ENCODE results near the gene KRT16.
"Not testable (repeated sequence)": the region's sequence is repeated elsewhere in the genome, so short reads cannot be mapped to it uniquely, and the experiment has no call there.

The KRT16 gene

DNA sequence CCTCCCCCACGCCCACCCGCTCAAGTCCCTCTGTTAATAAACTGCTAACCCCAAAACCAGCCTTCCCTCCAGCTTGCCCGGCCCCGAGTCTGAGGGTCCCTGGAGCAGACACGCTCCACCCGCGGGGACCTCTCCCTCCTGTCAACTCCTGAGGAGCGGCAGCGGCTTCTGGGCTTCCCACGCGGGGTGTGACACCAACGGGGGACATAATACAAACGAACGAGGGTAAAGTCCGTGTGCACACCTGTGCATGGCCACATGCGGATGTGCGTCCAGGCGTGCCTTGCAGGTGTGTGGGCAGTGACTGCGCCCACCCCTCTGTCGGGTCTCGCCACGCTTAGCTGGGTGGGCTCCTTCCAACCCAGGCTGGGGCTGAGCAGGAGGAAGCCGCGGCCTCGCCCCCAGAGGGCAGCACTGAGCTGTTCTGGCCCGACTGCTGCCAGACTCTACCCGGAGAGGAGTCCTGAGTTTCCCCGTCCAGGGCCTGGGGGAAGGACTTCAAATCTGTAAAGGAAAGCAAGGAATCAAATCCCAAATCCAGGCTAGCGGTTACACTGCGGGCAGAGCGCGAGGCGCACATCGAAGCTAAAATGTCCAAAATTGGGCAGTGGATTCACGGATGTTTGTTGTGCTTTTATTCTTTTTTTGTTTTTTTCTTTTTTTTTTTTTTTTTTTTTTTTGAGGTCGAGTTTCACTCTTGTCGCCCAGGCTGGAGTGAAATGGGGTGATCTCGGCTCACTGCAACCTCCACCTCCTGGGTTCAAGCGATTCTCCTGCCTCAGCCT is 36.0 kb upstream of the KRT16 start:
- in situ Hi-C loops (cut with MboI; ENCODE audit: low sequenced_read_pairs), result no loop called here

DNA sequence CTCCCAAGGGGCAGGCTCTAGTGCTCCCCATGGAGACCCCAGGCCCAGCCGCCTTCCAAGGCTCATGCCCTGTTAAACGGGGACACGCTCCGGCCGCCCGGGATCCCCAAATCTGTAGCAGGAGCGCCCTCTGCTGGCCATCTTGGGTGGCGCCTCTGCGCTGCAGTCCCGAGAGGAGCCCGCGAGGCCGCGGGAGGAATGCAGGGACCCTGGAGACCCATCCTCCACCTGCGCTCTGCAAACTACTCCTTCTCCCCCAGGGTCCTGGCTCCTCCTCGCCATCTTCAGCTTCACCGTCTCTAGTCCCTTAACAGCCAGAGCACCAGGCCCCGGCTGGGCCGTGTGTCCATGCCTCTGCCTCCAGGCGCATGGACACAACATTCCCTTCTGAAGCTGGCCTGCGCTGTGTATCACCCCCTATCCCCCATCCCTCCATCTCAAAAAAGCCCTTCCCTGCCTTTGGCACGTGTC is 35.4 kb upstream of the KRT16 start:
- in situ Hi-C loops (cut with MboI; ENCODE audit: low sequenced_read_pairs), result no loop called here

DNA sequence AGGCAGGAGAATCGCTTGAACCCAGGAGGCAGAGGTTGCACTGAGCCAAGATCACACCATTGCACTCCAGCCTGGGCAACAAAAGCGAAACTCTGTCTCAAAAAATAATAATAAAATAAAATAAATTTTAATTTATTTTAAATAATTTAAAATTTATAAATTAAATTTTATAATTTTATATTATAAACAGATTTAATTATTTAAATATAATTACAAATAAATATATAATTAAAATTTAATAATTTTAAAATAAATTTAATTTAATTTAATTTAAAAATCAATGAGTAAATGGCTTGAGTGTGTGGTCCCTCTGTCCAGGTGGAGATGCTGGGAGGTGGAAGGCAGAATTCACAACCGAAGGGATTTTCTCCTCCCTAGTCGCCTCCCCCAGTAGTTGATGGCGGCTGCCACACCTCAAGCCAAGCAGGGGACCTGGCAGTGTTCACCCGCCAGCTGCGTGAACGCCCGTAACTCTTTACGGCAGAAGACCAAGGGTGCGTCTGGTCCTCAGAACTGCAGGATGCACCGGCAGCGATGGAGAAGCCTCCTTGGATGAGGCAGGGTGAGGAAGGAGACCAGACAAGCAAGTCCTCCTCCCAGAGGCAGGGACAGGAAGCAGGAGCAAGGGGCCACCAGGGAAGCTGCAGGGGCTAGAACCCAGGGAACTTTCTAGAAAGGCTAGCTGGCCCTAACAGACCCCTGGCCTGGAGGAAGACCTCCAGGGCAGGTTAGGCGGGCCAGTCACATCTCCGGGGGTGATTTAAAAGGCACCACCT is 34.7 kb upstream of the KRT16 start:
- in situ Hi-C loops (cut with MboI; ENCODE audit: low sequenced_read_pairs), result no loop called here

DNA sequence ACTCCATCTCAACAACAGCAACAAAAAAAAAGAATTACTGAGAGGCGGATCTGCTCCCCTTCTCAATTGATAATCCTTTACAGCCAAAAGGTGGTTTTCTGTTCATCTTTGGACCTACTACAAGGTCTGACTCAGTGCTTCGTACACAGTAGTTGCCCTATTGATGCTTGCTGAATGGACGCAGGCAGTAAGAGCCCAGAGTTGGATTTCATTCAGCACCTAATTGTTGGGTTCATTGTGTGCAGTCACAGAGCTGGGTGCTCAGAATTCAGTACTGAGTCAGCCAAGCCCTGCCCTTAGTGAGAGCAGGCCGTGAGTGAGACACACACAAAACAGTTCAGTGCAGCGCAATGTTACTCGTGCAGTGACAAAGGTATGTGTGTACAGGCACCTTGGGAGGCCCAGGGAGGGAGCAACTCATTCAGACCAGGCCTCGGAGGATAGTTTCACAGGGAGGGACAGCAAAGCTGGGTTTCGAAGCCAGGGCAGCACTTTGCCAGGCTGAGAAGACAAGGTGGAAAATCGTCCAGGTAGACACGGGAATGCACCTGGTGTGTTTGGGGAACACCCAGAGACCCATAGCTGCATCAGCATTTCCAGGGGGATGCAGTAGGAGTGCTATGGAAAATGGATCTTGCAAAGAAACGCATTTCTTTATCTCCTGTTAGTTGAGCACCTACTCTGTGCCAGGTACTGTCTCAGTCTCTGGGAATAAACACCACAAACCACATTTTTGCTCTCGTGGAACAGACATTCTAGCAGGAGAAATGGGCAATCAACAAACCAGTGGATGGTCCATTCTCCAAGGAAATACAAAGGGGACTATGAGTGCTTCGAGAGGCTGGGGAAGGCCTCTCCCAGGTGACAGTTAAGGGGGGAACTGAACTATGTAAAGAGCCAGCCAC is 29.9 kb upstream of the KRT16 start:
- in situ Hi-C loops (cut with MboI; ENCODE audit: low sequenced_read_pairs), result no loop called here

DNA sequence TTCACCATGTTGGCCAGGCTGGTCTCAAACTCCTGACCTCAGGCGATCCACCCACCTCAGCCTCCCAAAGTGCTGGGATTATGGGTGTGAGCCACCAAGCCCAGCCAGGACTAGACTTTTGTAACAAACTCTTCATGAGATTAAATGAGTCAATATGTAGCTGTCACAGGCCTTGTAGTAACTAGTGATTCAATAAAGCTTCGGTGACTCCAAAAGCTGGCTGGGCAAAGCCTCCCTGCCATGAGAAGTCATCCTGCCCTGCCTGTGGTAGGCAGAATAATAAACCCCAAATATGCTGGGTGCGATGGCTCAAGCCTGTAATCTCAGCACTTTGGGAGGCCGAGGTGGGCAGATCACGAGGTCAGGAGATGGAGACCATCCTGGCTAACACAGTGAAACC is 28.0 kb upstream of the KRT16 start:
- in situ Hi-C loops (cut with MboI; ENCODE audit: low sequenced_read_pairs), result not testable (repeated sequence)

DNA sequence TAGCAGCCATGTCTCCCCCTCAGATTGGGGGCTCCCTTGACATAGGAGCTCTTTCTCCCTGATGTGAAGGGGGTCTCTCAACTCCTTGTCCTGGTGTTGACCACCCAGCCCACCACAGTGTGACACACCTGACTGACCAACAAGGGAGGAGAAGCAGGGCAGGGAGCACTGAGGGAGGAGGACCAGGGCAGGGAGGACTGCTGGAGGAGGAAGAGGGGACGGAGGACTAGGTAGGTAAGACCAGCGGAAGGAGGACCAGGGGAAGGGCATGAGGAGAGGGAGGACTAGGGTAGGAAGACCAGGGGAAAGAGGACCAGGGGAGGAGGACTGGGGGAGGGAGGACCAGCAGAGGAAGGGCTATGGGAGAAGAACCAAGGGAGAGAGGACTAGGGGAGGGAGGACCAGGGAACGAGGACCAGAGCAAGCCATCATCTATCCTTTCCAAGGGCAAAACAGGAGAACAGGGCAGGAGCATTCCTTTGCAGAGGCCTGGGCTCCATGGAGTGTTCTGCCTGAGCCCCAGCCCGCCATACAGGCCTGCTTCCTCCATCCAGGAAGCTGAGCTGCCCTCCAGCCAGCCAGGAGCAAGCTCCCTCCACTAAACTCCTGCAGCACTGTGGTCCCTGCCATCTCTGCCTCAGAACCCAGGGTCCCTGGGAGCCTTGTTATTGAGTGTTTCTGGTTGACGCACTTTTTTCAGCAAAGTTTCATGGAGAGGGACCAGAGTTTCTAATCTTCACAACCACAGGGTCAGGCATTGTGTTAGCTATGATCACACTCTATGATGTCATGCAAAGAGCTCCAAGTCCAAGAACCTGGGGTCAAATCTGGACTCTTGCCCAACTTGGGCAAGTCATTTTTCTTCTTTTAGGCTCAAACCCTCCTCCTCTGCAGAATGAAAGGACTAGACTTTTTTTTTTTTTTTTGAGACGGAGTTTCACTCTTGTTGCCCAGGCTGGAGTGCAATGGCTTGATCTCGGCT is 27.2 kb upstream of the KRT16 start:
- in situ Hi-C loops (cut with MboI; ENCODE audit: low sequenced_read_pairs), result no loop called here

DNA sequence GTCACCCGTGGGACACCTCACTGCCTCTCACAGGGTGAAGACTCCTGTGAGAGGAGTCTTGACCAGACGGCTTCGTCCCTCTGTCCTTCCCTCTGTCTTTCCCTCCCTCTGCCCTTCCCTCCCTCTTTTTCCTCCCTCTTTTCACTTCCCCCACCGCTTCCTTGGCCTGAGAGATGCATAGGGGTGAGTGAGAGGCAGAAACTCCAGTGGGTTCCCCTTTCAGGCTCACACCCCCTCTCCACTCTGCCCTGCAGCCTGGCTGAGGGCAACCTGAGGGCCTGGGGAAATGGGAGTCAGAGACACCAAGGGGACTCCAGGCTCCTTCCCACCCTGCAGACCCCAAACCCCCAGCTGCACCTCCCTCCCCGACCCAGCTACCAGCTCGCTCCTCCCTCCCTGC is 26.4 kb upstream of the KRT16 start:
- in situ Hi-C loops (cut with MboI; ENCODE audit: low sequenced_read_pairs), result no loop called here

DNA sequence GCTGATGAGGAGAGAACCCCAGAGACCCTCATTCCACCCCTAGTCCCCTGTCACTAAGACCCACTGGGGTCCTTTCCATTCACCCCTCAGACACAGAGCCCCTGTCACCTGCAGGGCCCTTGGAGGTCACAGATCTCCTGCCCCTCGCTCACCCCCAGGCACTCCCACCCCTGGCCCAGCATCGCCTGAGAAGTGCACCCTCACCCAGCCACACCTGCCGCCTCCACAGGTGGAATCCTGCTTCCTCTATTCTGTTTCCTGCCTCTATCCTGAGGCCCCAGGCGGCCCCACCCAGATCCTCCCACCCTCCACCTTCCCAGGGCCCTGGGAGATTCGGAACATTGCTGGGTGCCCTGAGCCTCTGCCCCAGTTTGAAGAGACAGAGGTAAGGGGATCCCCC is 25.6 kb upstream of the KRT16 start:
- in situ Hi-C loops (cut with MboI; ENCODE audit: low sequenced_read_pairs), result no loop called here

DNA sequence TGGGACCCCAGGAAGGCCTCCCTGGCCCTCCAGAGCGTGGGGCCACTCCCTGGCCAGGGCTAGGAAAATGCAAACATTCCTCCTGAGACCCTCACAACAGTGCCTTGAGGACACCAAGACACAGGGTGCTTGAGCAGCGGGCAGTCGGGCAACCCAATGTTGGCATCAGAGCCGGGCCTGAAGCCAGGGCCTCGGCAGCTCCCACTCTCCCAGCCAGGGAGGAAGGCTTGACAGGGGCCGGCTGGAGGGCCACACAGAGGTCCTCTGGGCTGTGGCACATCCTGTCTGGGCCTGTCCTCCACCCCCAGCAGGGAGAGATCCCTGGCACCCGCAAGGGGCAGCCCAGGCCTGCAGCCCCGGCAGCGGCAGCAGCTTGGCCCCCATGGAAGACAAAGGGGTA is 24.1 kb upstream of the KRT16 start:
- in situ Hi-C loops (cut with MboI; ENCODE audit: low sequenced_read_pairs), result no loop called here

DNA sequence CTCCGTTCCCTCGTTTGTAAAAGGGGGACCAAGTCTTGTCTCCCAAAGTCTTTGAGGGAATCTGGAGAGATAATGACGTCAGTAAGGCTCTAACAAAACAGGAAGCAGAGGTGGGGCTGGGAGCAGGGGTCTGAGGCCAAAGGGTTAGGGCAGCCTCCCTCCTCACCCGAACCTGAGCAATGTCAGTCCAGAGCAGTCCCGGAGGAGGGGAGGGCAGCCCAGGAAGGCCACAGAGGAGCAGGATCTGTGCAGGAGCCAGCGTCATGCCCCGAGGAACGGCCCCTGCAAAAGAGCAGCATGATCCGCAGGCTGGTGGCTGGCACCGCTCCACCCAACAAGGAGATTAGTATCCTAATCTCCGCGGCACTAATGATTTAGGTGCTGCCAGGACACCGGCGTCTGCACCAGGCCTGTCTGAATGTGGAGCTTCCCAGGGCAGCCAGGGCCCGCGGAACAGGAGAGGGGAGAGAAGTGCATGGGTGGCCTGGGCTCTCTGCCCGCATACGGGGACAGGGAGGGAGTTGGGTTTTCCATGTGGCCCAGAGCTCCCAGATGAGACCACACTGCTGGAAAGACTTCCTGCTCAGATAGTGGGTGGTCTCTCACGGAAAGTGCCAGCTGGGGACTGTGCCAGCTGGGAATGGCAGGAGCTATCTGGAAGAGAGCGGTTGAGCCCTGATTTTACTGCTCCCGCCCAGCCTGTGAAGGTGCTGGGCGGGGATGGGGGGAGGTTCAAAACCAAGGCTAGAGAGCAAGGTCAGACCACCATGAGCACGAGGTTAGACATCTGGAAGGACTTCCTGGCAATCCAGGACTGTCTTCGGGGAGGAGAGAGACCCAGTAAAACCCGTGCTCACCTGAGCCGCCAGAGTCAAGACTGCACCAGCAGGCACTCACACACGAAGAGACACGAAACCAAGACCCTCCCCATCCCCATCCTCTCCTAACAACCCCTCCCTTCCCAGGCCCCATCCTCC is 22.8 kb upstream of the KRT16 start:
- in situ Hi-C loops (cut with MboI; ENCODE audit: low sequenced_read_pairs), result no loop called here

DNA sequence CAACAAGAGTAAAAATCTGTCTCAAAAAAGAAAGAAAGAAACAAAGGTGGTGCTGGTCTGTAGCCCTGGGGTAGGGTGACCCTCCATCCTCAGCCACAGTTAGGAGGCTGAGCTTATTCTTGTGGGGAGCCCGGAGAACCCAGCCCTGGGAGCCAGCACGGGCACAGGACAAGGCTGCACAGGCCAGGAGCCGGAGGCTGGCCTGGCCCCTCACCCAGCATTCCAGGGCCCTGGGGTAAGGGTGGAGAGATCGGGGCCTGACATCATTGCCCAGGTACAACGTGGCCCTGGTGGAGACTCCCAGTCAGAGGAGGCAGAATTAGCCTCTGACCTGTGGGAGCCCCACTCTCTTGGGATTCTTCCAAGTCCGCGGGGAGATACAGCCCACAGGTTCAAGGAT is 22.1 kb upstream of the KRT16 start:
- in situ Hi-C loops (cut with MboI; ENCODE audit: low sequenced_read_pairs), result no loop called here

DNA sequence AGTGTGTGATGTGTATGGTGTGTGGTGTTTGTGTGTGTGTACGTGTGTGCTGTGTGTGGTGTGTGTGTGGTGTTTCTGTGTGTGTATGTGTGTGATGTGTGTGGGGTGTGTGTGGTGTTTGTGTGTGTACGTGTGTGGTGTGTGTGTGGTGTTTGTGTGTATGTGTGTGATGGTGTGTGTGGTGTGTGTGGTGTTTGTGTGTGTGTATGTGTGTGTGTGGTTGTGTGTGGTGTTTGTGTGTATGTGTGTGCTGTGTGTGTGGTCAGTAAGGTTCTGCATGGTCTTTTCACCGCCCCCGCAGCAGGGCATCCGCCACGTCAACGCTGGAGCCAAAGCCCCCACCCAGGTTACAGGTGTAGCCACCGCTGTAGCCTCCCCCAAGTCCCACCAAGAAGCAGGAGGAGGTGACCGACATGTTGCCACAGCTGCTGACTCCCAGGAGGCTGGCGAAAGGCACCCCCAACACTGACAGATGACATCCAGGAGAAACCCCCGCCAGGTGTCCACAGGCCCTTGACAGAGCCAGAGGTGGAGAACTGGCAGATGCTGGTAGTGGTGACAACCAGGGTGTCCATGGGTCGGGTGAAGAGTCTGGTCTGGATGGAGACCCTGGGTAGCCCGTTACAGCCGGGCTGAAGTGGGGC is 21.1 kb upstream of the KRT16 start:
- in situ Hi-C loops (cut with MboI; ENCODE audit: low sequenced_read_pairs), result no loop called here

DNA sequence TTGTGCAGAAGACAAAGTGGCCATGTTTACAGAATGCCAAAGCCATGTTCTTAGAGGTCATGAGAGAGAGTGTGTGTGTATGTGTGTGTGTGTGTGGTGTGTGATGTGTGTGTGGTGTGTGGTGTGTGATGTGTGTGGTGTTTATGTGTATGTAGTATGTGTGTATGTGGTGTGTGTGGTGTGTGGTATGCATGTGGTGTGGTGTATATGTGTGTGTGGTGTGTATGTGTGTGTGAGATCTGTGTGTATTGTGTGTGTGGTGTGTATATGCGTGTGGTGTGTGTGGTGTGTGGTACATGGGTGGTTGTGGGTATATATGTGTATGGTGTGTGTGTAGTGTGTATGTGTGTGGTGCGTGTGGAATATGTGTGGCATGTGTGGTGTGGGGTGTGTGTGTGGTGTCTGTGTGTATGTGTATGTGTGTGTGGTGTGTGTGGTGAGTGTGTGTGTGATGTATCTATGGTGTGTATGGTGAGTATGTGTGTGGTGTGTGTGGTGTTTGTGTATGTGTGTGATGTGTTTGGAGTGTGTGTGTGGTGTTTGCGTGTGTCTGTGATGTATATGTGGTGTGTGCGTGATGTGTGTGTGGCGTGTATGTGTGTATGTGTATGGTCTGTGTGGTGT is 20.0 kb upstream of the KRT16 start:
- in situ Hi-C loops (cut with MboI; ENCODE audit: low sequenced_read_pairs), result no loop called here

DNA sequence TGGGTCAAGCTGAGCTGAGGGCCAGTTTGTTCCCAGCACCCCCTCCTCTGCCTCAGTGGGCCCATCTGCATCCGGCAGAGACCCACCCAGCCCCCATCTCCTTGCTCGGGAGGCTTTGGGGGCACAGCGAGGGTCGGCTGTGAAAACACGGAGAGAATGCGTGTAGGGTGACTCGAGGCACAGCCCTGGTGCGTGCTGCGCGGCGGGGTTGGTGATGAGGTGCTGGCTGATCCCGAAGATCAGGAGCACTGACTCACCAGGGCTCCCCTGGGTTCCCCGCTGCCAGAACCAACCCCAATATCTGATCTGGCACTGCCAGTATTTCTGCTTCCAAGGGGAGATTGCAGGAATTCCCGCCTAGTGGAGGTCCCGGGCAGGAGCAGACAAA is 19.3 kb upstream of the KRT16 start:
- in situ Hi-C loops (cut with MboI; ENCODE audit: low sequenced_read_pairs), result no loop called here

DNA sequence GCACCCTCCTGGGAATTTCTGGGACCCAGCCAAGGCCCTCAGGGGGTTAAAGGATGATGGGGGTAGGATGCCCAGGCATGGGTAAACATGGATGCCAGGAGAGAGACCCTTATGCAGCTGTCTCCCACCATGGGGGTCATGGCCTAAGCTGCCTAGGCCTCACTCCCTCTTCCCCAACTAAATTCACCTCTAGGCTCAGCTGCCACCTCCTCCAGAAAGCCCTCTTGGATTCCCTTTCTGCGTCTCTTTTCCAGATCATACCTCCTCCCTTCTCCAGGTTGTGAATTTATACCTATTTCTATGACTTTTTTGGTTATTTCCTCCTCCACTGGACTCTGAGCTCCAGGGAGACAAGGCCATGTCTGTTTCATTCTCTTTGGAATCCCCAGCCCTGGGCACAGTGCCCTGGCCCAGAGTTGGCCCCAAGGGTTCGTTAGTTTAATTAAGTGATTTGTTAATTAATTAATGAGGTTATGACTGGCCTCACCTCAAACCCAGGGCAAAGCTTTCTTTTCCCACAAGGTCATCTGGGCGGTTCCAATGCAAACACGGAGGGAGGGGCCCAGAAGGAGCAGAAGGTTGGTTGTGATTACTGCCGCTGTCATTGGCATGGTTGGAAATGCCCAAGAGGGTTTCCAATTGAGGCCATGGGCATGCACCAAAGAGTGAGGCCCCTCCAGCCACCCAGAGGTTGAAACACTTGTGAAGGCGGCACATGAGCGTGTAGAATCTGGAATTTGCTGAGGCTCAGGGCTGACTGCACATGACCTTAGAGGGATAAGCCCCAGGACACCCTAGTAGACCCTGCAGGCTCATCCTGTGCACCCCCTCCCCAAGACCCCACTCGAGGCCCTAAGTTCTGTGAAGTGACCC is 18.7 kb upstream of the KRT16 start:
- in situ Hi-C loops (cut with MboI; ENCODE audit: low sequenced_read_pairs), result no loop called here

DNA sequence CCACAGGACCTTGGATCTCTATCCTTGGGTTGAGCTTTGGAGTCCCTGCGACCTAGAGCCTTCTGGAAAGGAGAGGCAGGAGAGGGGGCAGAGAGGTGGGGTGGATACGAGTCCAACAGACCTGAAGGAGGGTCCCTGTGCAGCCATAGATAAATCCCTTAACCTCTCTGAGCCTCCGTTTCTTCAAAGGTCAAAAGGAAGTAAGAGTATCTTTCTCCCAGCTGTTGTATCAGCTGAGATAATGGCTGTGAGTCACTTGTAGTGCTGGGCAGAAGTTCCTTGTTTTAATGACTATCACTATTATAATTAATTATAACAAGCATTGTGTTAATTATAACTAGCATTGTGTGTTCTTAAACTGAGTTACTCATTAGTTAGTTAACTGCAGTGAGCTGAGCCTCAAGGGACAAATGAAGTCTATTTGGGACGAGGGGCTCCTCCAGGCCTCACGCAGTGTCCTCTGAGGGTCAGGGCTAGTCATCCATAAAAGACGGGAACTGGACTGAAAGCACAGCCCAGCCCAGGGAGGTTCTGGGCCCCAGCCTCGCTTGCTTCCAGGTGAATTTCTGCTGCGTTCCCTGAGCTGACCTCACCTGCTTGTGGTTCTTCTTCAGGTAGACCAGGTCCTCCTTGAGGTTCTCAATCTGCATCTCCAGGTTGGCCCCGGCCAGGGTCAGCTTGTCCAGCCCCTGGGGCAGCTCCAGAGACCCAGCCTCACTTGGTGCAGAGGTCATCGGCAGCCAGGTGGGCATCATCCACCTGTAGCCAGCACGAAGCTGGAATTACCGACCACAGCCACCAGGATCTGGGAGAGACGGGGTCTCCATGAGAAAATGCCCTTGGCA is 17.5 kb upstream of the KRT16 start:
- in situ Hi-C loops (cut with MboI; ENCODE audit: low sequenced_read_pairs), result no loop called here
